ENCODE data around the gene IL36G.
A peak's percentile ranks its signal among the peaks of the same experiment; 100 is the strongest.
"Not testable (repeated sequence)": the region's sequence is repeated elsewhere in the genome, so short reads cannot be mapped to it uniquely, and the experiment has no call there.

IL36G gene

GRCh38 chr2:112977559-112978056 lies at the start of gene IL36G:
Gene IL36G, plus strand, starts transcription at chr2:112978006. Its CDS starts 633 bp downstream, at chr2:112978639.
- Histone ChIP-seq H3K36me3 (ENCODE audit: insufficient read depth, low read length) (no peaks in the 10 kb centered on the region), H3K9ac (ENCODE audit: low read length) (no peak within 1 kb of the TSS), H3K27me3 (ENCODE audit: control insufficient read depth in 1 of 2, insufficient read depth in 2 of 2, low read length in 2 of 2) (no peaks in the 10 kb centered on the region), H3K27ac (ENCODE audit: low read depth, low read length) (no peak within 1 kb of the TSS), H3K9me3 (ENCODE audit: low read length) (no peaks in the 10 kb centered on the region), H3K4me1 (ENCODE audit: insufficient read depth, low read length) (no peaks in the 10 kb centered on the region), H3K4me3 (ENCODE audit: low read depth in 1 of 2, low read length in 2 of 2) (no peak within 1 kb of the TSS)

GRCh38 chr2:112933261-112933660 lies 44.5 kb upstream of the IL36G start:
- Histone ChIP-seq H3K9me3 (ENCODE audit: low read length) (no peaks in the 10 kb centered on the region), H3K9ac (ENCODE audit: low read length) (no peak overlapping the region), H3K27ac (ENCODE audit: low read depth, low read length) (no peak overlapping the region)

DNA sequence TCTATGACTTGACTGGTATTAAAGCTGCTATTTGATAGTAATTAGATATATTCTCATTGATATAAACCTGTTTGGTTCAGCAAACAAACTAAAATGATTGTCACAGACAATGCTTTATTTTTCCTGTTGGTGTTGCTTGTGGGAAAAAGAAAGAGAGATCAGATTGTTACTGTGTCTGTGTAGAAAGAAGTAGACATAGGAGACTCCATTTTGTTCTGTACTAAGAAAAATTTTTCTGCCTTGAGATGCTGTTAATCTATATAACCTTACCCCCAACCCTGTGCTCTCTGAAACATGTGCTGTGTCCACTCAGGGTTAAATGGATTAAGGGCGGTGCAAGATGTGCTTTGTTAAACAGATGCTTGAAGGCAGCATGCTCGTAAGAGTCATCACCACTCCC lies 43.7 kb upstream of the IL36G start:
- H3K4me1 ChIP-seq (ENCODE audit: insufficient read depth, low read length); H3K27ac ChIP-seq (ENCODE audit: low read depth, low read length); H3K4me3 ChIP-seq (ENCODE audit: low read depth in 1 of 2, low read length in 2 of 2); H3K36me3 ChIP-seq (ENCODE audit: insufficient read depth, low read length); H3K9me3 ChIP-seq (ENCODE audit: low read length); H3K27me3 ChIP-seq (ENCODE audit: control insufficient read depth in 1 of 2, insufficient read depth in 2 of 2, low read length in 2 of 2); H3K9ac ChIP-seq (ENCODE audit: low read length): not testable (repeated sequence)

More at GRCh38 chr2:112933261-112933660, 44.5 kb upstream of the IL36G start:
- Histone ChIP-seq H3K36me3 (ENCODE audit: insufficient read depth, low read length) (no peaks in the 10 kb centered on the region), H3K27me3 (ENCODE audit: control insufficient read depth in 1 of 2, insufficient read depth in 2 of 2, low read length in 2 of 2) (no peaks in the 10 kb centered on the region), H3K4me1 (ENCODE audit: insufficient read depth, low read length) (no peaks in the 10 kb centered on the region), H3K4me3 (ENCODE audit: low read depth in 1 of 2, low read length in 2 of 2) (no peak overlapping the region)

DNA sequence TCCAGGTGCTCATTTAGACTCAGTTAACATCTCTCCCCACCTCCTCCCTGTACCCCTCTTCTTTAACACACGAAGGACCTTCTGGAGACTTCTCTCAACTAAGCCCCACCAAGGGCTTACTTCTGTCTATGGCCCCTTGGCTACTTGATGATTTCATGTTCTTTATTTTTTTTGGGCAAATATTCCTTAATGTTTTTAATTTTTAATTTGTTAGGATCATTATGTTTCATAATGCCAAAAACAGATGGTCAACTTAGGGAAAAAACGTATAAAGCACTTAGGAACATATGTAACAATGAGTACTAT lies 40.9 kb upstream of the IL36G start:
- peaks cover 23% of the 10 kb centered on the region for H3K4me1 ChIP-seq (ENCODE audit: insufficient read depth, low read length)
- no peak overlapping the region for H3K27ac ChIP-seq (ENCODE audit: low read depth, low read length)
- H3K9me3 ChIP-seq (ENCODE audit: low read length) = no peaks in the 10 kb centered on the region
- H3K4me3 ChIP-seq (ENCODE audit: low read depth in 1 of 2, low read length in 2 of 2) = no peak overlapping the region
- H3K36me3 ChIP-seq (ENCODE audit: insufficient read depth, low read length) = no peaks in the 10 kb centered on the region
- no peaks in the 10 kb centered on the region for H3K27me3 ChIP-seq (ENCODE audit: control insufficient read depth in 1 of 2, insufficient read depth in 2 of 2, low read length in 2 of 2)
- no peak overlapping the region for H3K9ac ChIP-seq (ENCODE audit: low read length)

- no peak overlapping the region for H3K9ac ChIP-seq (ENCODE audit: low read length)
- H3K4me3 ChIP-seq (ENCODE audit: low read depth in 1 of 2, low read length in 2 of 2) = no peak overlapping the region
- no peaks in the 10 kb centered on the region for H3K9me3 ChIP-seq (ENCODE audit: low read length)
- no peaks in the 10 kb centered on the region for H3K27me3 ChIP-seq (ENCODE audit: control insufficient read depth in 1 of 2, insufficient read depth in 2 of 2, low read length in 2 of 2)
- H3K27ac ChIP-seq (ENCODE audit: low read depth, low read length) = no peak overlapping the region
- H3K4me1 ChIP-seq (ENCODE audit: insufficient read depth, low read length) = peaks cover 27% of the 10 kb centered on the region
- H3K36me3 ChIP-seq (ENCODE audit: insufficient read depth, low read length) = no peaks in the 10 kb centered on the region
Measured at GRCh38 chr2:112938904-112939303, 38.9 kb upstream of the IL36G start.

DNA sequence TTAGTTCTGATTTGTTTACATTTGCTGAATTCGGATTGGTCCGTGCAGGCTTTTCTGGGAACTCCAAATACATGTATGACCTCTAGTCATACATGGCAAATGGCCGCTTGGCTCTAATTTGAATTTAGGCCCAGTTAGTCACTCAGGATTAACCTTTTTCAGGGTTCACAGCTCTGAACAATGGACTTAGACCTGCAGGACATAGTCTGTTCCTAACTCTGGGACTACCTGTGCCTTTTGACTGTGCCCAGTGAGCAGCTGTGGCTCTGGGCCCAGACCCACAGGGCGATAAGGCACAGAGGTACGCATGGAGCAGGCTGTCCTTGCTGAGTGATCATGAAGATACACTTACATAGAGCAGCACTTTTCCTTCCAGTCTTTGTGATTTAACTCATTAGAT lies 38.4 kb upstream of the IL36G start:
- Histone ChIP-seq H3K4me1 (ENCODE audit: insufficient read depth, low read length) (peaks cover 27% of the 10 kb centered on the region), H3K27ac (ENCODE audit: low read depth, low read length) (no peak overlapping the region), H3K36me3 (ENCODE audit: insufficient read depth, low read length) (no peaks in the 10 kb centered on the region), H3K9me3 (ENCODE audit: low read length) (no peaks in the 10 kb centered on the region), H3K27me3 (ENCODE audit: control insufficient read depth in 1 of 2, insufficient read depth in 2 of 2, low read length in 2 of 2) (no peaks in the 10 kb centered on the region), H3K4me3 (ENCODE audit: low read depth in 1 of 2, low read length in 2 of 2) (no peak overlapping the region), H3K9ac (ENCODE audit: low read length) (no peak overlapping the region)

GRCh38 chr2:112940859-112941625 lies 36.8 kb upstream of the IL36G start:
- Histone ChIP-seq H3K36me3 (ENCODE audit: insufficient read depth, low read length) (no peaks in the 10 kb centered on the region), H3K9me3 (ENCODE audit: low read length) (no peaks in the 10 kb centered on the region), H3K9ac (ENCODE audit: low read length) (no peak overlapping the region), H3K27me3 (ENCODE audit: control insufficient read depth in 1 of 2, insufficient read depth in 2 of 2, low read length in 2 of 2) (no peaks in the 10 kb centered on the region), H3K4me3 (ENCODE audit: low read depth in 1 of 2, low read length in 2 of 2) (no peak overlapping the region), H3K27ac (ENCODE audit: low read depth, low read length) (no peak overlapping the region), H3K4me1 (ENCODE audit: insufficient read depth, low read length) (peaks cover 27% of the 10 kb centered on the region)

GRCh38 chr2:112941753-112942653 lies 35.8 kb upstream of the IL36G start:
- Histone ChIP-seq H3K4me1 (ENCODE audit: insufficient read depth, low read length) (peaks cover 34% of the 10 kb centered on the region), H3K4me3 (ENCODE audit: low read depth in 1 of 2, low read length in 2 of 2) (no peak overlapping the region), H3K9ac (ENCODE audit: low read length) (no peak overlapping the region), H3K9me3 (ENCODE audit: low read length) (no peaks in the 10 kb centered on the region), H3K27ac (ENCODE audit: low read depth, low read length) (no peak overlapping the region), H3K36me3 (ENCODE audit: insufficient read depth, low read length) (no peaks in the 10 kb centered on the region), H3K27me3 (ENCODE audit: control insufficient read depth in 1 of 2, insufficient read depth in 2 of 2, low read length in 2 of 2) (no peaks in the 10 kb centered on the region)

DNA sequence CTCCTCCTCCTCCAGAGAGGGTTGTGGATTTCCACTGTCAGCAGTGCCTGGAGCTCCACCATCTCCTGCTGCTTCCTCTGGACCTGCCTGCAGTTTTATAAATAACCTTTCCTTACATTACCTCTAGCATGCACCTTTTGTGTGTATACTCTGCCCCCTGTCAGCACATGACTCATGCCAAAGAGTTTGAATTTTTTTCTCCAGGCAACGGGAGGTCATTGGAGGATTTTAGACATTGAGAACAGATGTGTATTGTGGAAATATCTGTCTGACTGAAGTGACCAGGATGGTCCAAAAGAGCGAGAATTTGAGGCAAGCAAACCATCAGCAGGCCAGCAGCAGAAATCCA lies 35.2 kb upstream of the IL36G start:
- Histone ChIP-seq H3K9me3 (ENCODE audit: low read length) (no peaks in the 10 kb centered on the region), H3K27ac (ENCODE audit: low read depth, low read length) (no peak overlapping the region), H3K36me3 (ENCODE audit: insufficient read depth, low read length) (no peaks in the 10 kb centered on the region), H3K27me3 (ENCODE audit: control insufficient read depth in 1 of 2, insufficient read depth in 2 of 2, low read length in 2 of 2) (no peaks in the 10 kb centered on the region), H3K9ac (ENCODE audit: low read length) (no peak overlapping the region), H3K4me3 (ENCODE audit: low read depth in 1 of 2, low read length in 2 of 2) (no peak overlapping the region), H3K4me1 (ENCODE audit: insufficient read depth, low read length) (peaks cover 34% of the 10 kb centered on the region)

DNA sequence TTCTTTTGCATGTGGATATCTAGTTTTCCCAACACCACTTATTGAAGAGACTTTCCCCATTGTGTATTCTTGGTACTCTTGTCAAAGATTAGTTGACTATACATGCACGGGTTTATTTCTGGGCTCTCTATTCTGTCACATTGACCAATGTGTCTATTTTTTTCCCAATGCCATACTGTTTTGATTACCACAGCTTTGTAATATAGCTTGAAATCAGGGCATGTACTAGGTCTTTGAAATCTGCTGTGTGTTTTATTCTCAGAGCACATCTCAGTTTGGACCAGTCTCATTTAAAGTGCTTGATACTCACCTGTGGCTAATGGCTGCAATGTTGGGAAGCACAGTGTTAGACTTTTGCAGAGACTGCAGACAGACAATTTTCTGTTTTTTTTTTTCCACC lies 32.8 kb upstream of the IL36G start:
- H3K4me3 ChIP-seq (ENCODE audit: low read depth in 1 of 2, low read length in 2 of 2) = no peak overlapping the region
- no peak overlapping the region for H3K27ac ChIP-seq (ENCODE audit: low read depth, low read length)
- peaks cover 28% of the 10 kb centered on the region for H3K4me1 ChIP-seq (ENCODE audit: insufficient read depth, low read length)
- no peaks in the 10 kb centered on the region for H3K36me3 ChIP-seq (ENCODE audit: insufficient read depth, low read length)
- H3K9me3 ChIP-seq (ENCODE audit: low read length) = no peaks in the 10 kb centered on the region
- H3K27me3 ChIP-seq (ENCODE audit: control insufficient read depth in 1 of 2, insufficient read depth in 2 of 2, low read length in 2 of 2) = no peaks in the 10 kb centered on the region
- H3K9ac ChIP-seq (ENCODE audit: low read length) = no peak overlapping the region

DNA sequence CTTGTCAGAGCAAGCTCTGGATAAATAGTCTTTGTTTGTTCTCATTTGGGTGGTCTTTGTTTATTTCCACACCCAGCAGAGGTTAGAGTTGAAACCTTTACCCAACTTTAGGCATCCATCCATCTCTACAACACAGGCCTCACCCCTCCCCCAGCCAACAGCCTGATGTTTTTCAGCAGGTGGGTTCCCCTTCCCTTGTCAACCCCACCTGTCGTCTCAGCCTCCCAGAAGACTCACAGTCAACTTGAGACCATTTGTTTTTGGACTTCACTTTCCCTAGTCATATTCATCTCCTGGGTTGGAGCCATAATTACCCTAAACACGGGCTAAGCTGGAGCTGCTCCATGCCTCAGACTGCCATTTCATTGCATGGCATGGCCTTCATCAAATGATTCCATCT lies 31.7 kb upstream of the IL36G start:
- Histone ChIP-seq H3K4me1 (ENCODE audit: insufficient read depth, low read length) (peaks cover 18% of the 10 kb centered on the region), H3K4me3 (ENCODE audit: low read depth in 1 of 2, low read length in 2 of 2) (peak overlapping the region in 1 of 2 donors; percentile 20), H3K36me3 (ENCODE audit: insufficient read depth, low read length) (no peaks in the 10 kb centered on the region), H3K27ac (ENCODE audit: low read depth, low read length) (no peak overlapping the region), H3K27me3 (ENCODE audit: control insufficient read depth in 1 of 2, insufficient read depth in 2 of 2, low read length in 2 of 2) (no peaks in the 10 kb centered on the region), H3K9ac (ENCODE audit: low read length) (no peak overlapping the region), H3K9me3 (ENCODE audit: low read length) (no peaks in the 10 kb centered on the region)

Data from muscle layer of colon (tissue), 2 donors.